ENCODE measurements around the gene STK11IP.

Gene STK11IP

GRCh38 chr2:219622472-219622871 is 24.8 kb downstream of the STK11IP start:
- Histone ChIP-seq H3K79me2 (ENCODE audit: low read length) (no peaks in the 10 kb centered on the region), H3K36me3 (replicated peaks; ENCODE audit: insufficient read depth, low read length) (no peaks in the 10 kb centered on the region), H3K4me3 (ENCODE audit: low read length) (no peak overlapping the region), H4K20me1 (ENCODE audit: insufficient read depth, low read length) (no peaks in the 10 kb centered on the region), H3F3A (ENCODE audit: insufficient read depth, low read length) (no peaks in the 10 kb centered on the region), H3K9me2 (replicated peaks; ENCODE audit: insufficient read depth, low read length) (no peaks in the 10 kb centered on the region), H3K4me2 (ENCODE audit: low read depth, low read length) (no peak overlapping the region), H2AFZ (ENCODE audit: low read length) (no peak overlapping the region), H3K27ac (ENCODE audit: low read length) (no peak overlapping the region), H3K9ac (ENCODE audit: low read length) (no peak overlapping the region), H3K4me1 (ENCODE audit: low read length) (no peaks in the 10 kb centered on the region), H3K27me3 (replicated peaks; ENCODE audit: insufficient read depth, low read length) (peaks cover 35% of the 10 kb centered on the region), H3K9me3 (replicated peaks; ENCODE audit: insufficient read depth, low read length) (no peaks in the 10 kb centered on the region)
- no peak for TF ChIP-seq CTCF (IDR thresholded peaks at IDR 0.05; ENCODE audit: low read length)
- no peak for TF ChIP-seq EZH2 (optimal IDR thresholded peaks at IDR 0.05; ENCODE audit: low read depth, low read length)
- TF ChIP-seq EZH2phosphoT487 (IDR thresholded peaks at IDR 0.05; ENCODE audit: low read length) = no peak
- no peak for DNase-seq

GRCh38 chr2:219624565-219624964 is 26.9 kb downstream of the STK11IP start:
- no peak overlapping the region for H3K4me3 ChIP-seq (ENCODE audit: low read length)
- TF ChIP-seq EZH2 (optimal IDR thresholded peaks at IDR 0.05; ENCODE audit: low read depth, low read length) = no peak
- no peak for TF ChIP-seq CTCF (IDR thresholded peaks at IDR 0.05; ENCODE audit: low read length)
- no peak for TF ChIP-seq EZH2phosphoT487 (IDR thresholded peaks at IDR 0.05; ENCODE audit: low read length)
- peaks cover 50% of the 10 kb centered on the region for H3K27me3 ChIP-seq (replicated peaks; ENCODE audit: insufficient read depth, low read length)
- no peak overlapping the region for H3K9ac ChIP-seq (ENCODE audit: low read length)
- no peaks in the 10 kb centered on the region for H3K4me1 ChIP-seq (ENCODE audit: low read length)
- no peaks in the 10 kb centered on the region for H3F3A ChIP-seq (ENCODE audit: insufficient read depth, low read length)
- no peaks in the 10 kb centered on the region for H3K36me3 ChIP-seq (replicated peaks; ENCODE audit: insufficient read depth, low read length)
- H2AFZ ChIP-seq (ENCODE audit: low read length) = no peak overlapping the region
- no peak for DNase-seq
- no peaks in the 10 kb centered on the region for H4K20me1 ChIP-seq (ENCODE audit: insufficient read depth, low read length)
- H3K9me2 ChIP-seq (replicated peaks; ENCODE audit: insufficient read depth, low read length) = no peaks in the 10 kb centered on the region
- H3K79me2 ChIP-seq (ENCODE audit: low read length) = no peaks in the 10 kb centered on the region
- H3K27ac ChIP-seq (ENCODE audit: low read length) = no peak overlapping the region
- H3K9me3 ChIP-seq (replicated peaks; ENCODE audit: insufficient read depth, low read length) = no peaks in the 10 kb centered on the region
- no peak overlapping the region for H3K4me2 ChIP-seq (ENCODE audit: low read depth, low read length)

- no peaks in the 10 kb centered on the region for H3K9me3 ChIP-seq (replicated peaks; ENCODE audit: insufficient read depth, low read length)
- H3F3A ChIP-seq (ENCODE audit: insufficient read depth, low read length) = no peaks in the 10 kb centered on the region
- H2AFZ ChIP-seq (ENCODE audit: low read length) = no peak overlapping the region
- DNase-seq = no peak
- no peaks in the 10 kb centered on the region for H3K36me3 ChIP-seq (replicated peaks; ENCODE audit: insufficient read depth, low read length)
- no peak for TF ChIP-seq EZH2phosphoT487 (IDR thresholded peaks at IDR 0.05; ENCODE audit: low read length)
- TF ChIP-seq EZH2 (optimal IDR thresholded peaks at IDR 0.05; ENCODE audit: low read depth, low read length) = no peak
- no peak for TF ChIP-seq CTCF (IDR thresholded peaks at IDR 0.05; ENCODE audit: low read length)
- H3K4me1 ChIP-seq (ENCODE audit: low read length) = no peaks in the 10 kb centered on the region
- no peaks in the 10 kb centered on the region for H3K9me2 ChIP-seq (replicated peaks; ENCODE audit: insufficient read depth, low read length)
- H3K27me3 ChIP-seq (replicated peaks; ENCODE audit: insufficient read depth, low read length) = peaks cover 56% of the 10 kb centered on the region
- no peak overlapping the region for H3K4me3 ChIP-seq (ENCODE audit: low read length)
- no peaks in the 10 kb centered on the region for H4K20me1 ChIP-seq (ENCODE audit: insufficient read depth, low read length)
- H3K27ac ChIP-seq (ENCODE audit: low read length) = no peak overlapping the region
- H3K4me2 ChIP-seq (ENCODE audit: low read depth, low read length) = no peak overlapping the region
- no peak overlapping the region for H3K9ac ChIP-seq (ENCODE audit: low read length)
- H3K79me2 ChIP-seq (ENCODE audit: low read length) = no peaks in the 10 kb centered on the region
These were observed 27.5 kb downstream of the STK11IP start for GRCh38 chr2:219625179-219625578.
